ENCODE data around the gene TMEM174. TPM values are rescaled to one million over a fixed set of nuclear protein-coding genes. Genes with fewer than 3 reads are reported as not detected.

Gene TMEM174
- total RNA-seq (2014; rRNA removed; shearing (Covaris generic)) (not detected in 2 replicates), total RNA-seq (2022) (0.25 TPM in 1 of 2 replicates, not detected in the other), Bru-seq, nascent RNA (percentile 36 among the genes with signal in this experiment), BruChase-seq, experiment 1, labeled RNA remaining after a 6-hour chase (percentile 52 among the genes with signal in this experiment), BruChase-seq, experiment 2, labeled RNA remaining after a 2-hour chase (percentile 59 among the genes with signal in this experiment)
- long read RNA-seq, result 0 reads

- Histone ChIP-seq H3K27ac (ENCODE audit: low read depth, low read length, poor library complexity, severe bottlenecking) (no peak within 1 kb of the TSS), H3K4me2 (ENCODE audit: low read length) (0 out of 2 replicates have a peak within 1 kb of the TSS, but pooled peaks have one; percentile 9), H3K4me1 (ENCODE audit: insufficient read depth, low read length, poor library complexity, severe bottlenecking) (peaks cover 13% of the 10 kb centered on the region), H2AFZ (ENCODE audit: low read length) (peak within 1 kb of the TSS; percentile 10; the same call in 1 of the 2 replicates), H3K4me3 (ENCODE audit: low read depth, low read length, poor library complexity, severe bottlenecking) (no peak within 1 kb of the TSS), H3K9me3 (ENCODE audit: low read length) (no peaks in the 10 kb centered on the region), H3K79me2 (ENCODE audit: insufficient read depth, low read depth, low read length) (no peaks in the 10 kb centered on the region), H4K20me1 (ENCODE audit: insufficient read depth, low read length) (no peaks in the 10 kb centered on the region), H3K9me2 (ENCODE audit: insufficient read depth, low read length) (no peaks in the 10 kb centered on the region), H3K36me3 (ENCODE audit: insufficient read depth, low read length) (no peaks in the 10 kb centered on the region)
- DNase-seq (ENCODE audit: low spot score), result no peak
- TF ChIP-seq, protein P1, sequence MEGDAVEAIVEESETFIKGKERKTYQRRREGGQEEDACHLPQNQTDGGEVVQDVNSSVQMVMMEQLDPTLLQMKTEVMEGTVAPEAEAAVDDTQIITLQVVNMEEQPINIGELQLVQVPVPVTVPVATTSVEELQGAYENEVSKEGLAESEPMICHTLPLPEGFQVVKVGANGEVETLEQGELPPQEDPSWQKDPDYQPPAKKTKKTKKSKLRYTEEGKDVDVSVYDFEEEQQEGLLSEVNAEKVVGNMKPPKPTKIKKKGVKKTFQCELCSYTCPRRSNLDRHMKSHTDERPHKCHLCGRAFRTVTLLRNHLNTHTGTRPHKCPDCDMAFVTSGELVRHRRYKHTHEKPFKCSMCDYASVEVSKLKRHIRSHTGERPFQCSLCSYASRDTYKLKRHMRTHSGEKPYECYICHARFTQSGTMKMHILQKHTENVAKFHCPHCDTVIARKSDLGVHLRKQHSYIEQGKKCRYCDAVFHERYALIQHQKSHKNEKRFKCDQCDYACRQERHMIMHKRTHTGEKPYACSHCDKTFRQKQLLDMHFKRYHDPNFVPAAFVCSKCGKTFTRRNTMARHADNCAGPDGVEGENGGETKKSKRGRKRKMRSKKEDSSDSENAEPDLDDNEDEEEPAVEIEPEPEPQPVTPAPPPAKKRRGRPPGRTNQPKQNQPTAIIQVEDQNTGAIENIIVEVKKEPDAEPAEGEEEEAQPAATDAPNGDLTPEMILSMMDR (conservative IDR thresholded peaks at IDR 0.05; ENCODE audit: low read length), result no peak
- TF ChIP-seq EZH2phosphoT487 (IDR thresholded peaks at IDR 0.05; ENCODE audit: borderline replicate concordance, low read depth, low read length), result no peak
- no TSS peak for BruUV-seq (replicated peaks)
- ChIA-PET CTCF (ENCODE audit: unreplicated experiment) (no interaction called here), POLR2A (interaction anchor here (0.9 to 3.6 kb wide), 4 partner anchors 9 to 82 kb away, joined by 3 to 14 read pairs (median 4); no protein-coding TSS in a partner anchor)
- intact Hi-C loops (cut with micrococcal nuclease; ENCODE audit: unreplicated experiment), result no loop called here
These were observed at the start of gene TMEM174 for GRCh38 chr5:73172951-73173350. TMEM174 (plus strand) TSS chr5:73173193; CDS start chr5:73173244, 51 bp downstream.

DNA sequence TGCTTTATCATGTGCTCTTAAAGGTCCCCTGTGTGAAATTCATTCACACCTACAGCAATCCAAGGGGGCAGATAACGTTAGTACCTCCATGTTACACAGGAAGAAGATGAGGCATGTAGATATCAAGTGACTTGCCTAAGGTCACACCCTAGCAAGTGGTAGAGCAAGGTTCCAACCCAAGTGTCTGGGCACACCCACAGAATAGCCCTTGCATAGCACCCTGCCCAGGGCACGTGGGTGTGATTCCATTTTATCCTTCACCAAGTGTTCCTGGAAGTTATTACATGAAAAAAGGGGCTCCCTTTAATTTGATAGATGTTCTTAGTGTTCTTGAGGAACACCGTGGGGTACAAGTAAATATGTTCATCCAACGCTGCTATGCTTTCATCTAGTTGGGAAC, 47.7 kb upstream of the TMEM174 start:
- Histone ChIP-seq H3K4me1 (ENCODE audit: insufficient read depth, low read length, poor library complexity, severe bottlenecking) (peaks cover 21% of the 10 kb centered on the region), H3K9me3 (ENCODE audit: low read length) (no peaks in the 10 kb centered on the region), H3K4me3 (ENCODE audit: low read depth, low read length, poor library complexity, severe bottlenecking) (no peak overlapping the region), H3K79me2 (ENCODE audit: insufficient read depth, low read depth, low read length) (no peaks in the 10 kb centered on the region), H4K20me1 (ENCODE audit: insufficient read depth, low read length) (no peaks in the 10 kb centered on the region), H3K27ac (ENCODE audit: low read depth, low read length, poor library complexity, severe bottlenecking) (no peak overlapping the region), H3K4me2 (ENCODE audit: low read length) (no peak overlapping the region), H3K9me2 (ENCODE audit: insufficient read depth, low read length) (no peaks in the 10 kb centered on the region), H2AFZ (ENCODE audit: low read length) (no peak overlapping the region), H3K36me3 (ENCODE audit: insufficient read depth, low read length) (no peaks in the 10 kb centered on the region)
- ChIA-PET POLR2A (no interaction called here), CTCF (ENCODE audit: unreplicated experiment) (no interaction called here)
- BruUV-seq (replicated peaks), result no TSS peak
- TF ChIP-seq, protein P1 (conservative IDR thresholded peaks at IDR 0.05; ENCODE audit: low read length), result no peak
- TF ChIP-seq EZH2phosphoT487 (IDR thresholded peaks at IDR 0.05; ENCODE audit: borderline replicate concordance, low read depth, low read length), result no peak
- DNase-seq (ENCODE audit: low spot score), result no peak
- intact Hi-C loops (cut with micrococcal nuclease; ENCODE audit: unreplicated experiment), result no loop called here

- peak; percentile 37 for DNase-seq (ENCODE audit: low spot score)
- H3K36me3 ChIP-seq (ENCODE audit: insufficient read depth, low read length), result no peaks in the 10 kb centered on the region
- no peaks in the 10 kb centered on the region for H3K9me3 ChIP-seq (ENCODE audit: low read length)
- intact Hi-C loops (cut with micrococcal nuclease; ENCODE audit: unreplicated experiment), result no loop called here
- ChIA-PET CTCF (ENCODE audit: unreplicated experiment) (interaction anchor here (0.9 kb wide), 1 partner anchor 8 kb away, joined by 3 read pairs; no protein-coding TSS in a partner anchor), POLR2A (interaction anchor here (0.7 to 1.1 kb wide), 2 partner anchors 20 to 35 kb away, joined by 3 to 6 read pairs; no protein-coding TSS in a partner anchor)
- no peaks in the 10 kb centered on the region for H3K79me2 ChIP-seq (ENCODE audit: insufficient read depth, low read depth, low read length)
- H3K27ac ChIP-seq (ENCODE audit: low read depth, low read length, poor library complexity, severe bottlenecking), result no peak overlapping the region
- H3K4me3 ChIP-seq (ENCODE audit: low read depth, low read length, poor library complexity, severe bottlenecking), result no peak overlapping the region
- peak overlapping the region; percentile 81 for H2AFZ ChIP-seq (ENCODE audit: low read length)
- no peaks in the 10 kb centered on the region for H3K9me2 ChIP-seq (ENCODE audit: insufficient read depth, low read length)
- BruUV-seq (replicated peaks), result no TSS peak
- peaks cover 21% of the 10 kb centered on the region for H3K4me1 ChIP-seq (ENCODE audit: insufficient read depth, low read length, poor library complexity, severe bottlenecking)
- no peaks in the 10 kb centered on the region for H4K20me1 ChIP-seq (ENCODE audit: insufficient read depth, low read length)
- TF ChIP-seq, protein P1 (conservative IDR thresholded peaks at IDR 0.05; ENCODE audit: low read length), result no peak
- no peak for TF ChIP-seq EZH2phosphoT487 (IDR thresholded peaks at IDR 0.05; ENCODE audit: borderline replicate concordance, low read depth, low read length)
- peak overlapping the region; percentile 10; the same call in 1 of the 2 replicates for H3K4me2 ChIP-seq (ENCODE audit: low read length)
These were observed 46.6 kb upstream of the TMEM174 start for GRCh38 chr5:73126381-73126780.

All from OCI-LY7 (cell line).